ENCODE measurements around the gene OLFM1.

- TF ChIP-seq POLR2AphosphoS5 (IDR thresholded peaks at IDR 0.05; ENCODE audit: low read depth) (no peak), GABPA (IDR thresholded peaks at IDR 0.05; ENCODE audit: low read depth) (no peak), SPI1 (IDR thresholded peaks at IDR 0.05; ENCODE audit: borderline replicate concordance, low read depth) (no peak), REST (IDR thresholded peaks at IDR 0.05; ENCODE audit: insufficient replicate concordance, low read depth) (no peak)
- TF ChIP-seq, protein P1, sequence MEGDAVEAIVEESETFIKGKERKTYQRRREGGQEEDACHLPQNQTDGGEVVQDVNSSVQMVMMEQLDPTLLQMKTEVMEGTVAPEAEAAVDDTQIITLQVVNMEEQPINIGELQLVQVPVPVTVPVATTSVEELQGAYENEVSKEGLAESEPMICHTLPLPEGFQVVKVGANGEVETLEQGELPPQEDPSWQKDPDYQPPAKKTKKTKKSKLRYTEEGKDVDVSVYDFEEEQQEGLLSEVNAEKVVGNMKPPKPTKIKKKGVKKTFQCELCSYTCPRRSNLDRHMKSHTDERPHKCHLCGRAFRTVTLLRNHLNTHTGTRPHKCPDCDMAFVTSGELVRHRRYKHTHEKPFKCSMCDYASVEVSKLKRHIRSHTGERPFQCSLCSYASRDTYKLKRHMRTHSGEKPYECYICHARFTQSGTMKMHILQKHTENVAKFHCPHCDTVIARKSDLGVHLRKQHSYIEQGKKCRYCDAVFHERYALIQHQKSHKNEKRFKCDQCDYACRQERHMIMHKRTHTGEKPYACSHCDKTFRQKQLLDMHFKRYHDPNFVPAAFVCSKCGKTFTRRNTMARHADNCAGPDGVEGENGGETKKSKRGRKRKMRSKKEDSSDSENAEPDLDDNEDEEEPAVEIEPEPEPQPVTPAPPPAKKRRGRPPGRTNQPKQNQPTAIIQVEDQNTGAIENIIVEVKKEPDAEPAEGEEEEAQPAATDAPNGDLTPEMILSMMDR (IDR thresholded peaks at IDR 0.05; ENCODE audit: insufficient read depth, low read length), result no peak
Measured at GRCh38 chr9:135107581-135108235, 20.2 kb downstream of the OLFM1 start.

All from HL-60 (cell line).